ENCODE results near the gene CFAP58. TPM values are rescaled to one million over a fixed set of nuclear protein-coding genes. Genes with fewer than 3 reads are reported as not detected.

Gene CFAP58
- total and polyA plus RNA-seq, 4 donors = 0.01 to 0.09 (median 0.08) TPM; not detected in 1

GRCh38 chr10:104337521-104337984 lies 16.1 kb upstream of the CFAP58 start:
- no peaks in the 10 kb centered on the region for H3K27me3 ChIP-seq (ENCODE audit: control insufficient read depth in 4 of 4, insufficient read depth in 4 of 4, low read length in 3 of 4)
- no peak for TF ChIP-seq JUND (IDR thresholded peaks at IDR 0.05)
- peak; percentile 33 for TF ChIP-seq TAF1 (conservative IDR thresholded peaks at IDR 0.05)
- TF ChIP-seq YY1 (IDR thresholded peaks at IDR 0.05) = peak; percentile 17
- peak; percentile 25 for TF ChIP-seq NR2F2 (IDR thresholded peaks at IDR 0.05)
- H3K27ac ChIP-seq (ENCODE audit: low read depth in 1 of 2, low read length in 2 of 2) = peak overlapping the region; percentile 95 to 98
- WGBS = under 1% methylated on average over 23 of the region's 23 CpGs
- H3K9me3 ChIP-seq (ENCODE audit: control insufficient read depth in 4 of 4, low read length in 3 of 4) = no peaks in the 10 kb centered on the region
- DNase-seq (ENCODE audit: low spot score) = peak; percentile 47
- H3K4me3 ChIP-seq (ENCODE audit: low read depth in 1 of 3, low read length in 3 of 3) = peak overlapping the region; percentile 71 to 82 (median 75)
- H3K4me1 ChIP-seq (ENCODE audit: control insufficient read depth in 4 of 4, insufficient read depth in 4 of 4, low read length in 3 of 4) = peaks cover 5 to 37% (median 14%) of the 10 kb centered on the region in 4 donors
- H3K36me3 ChIP-seq (ENCODE audit: control insufficient read depth in 4 of 4, insufficient read depth in 3 of 4, low read depth in 1 of 4, low read length in 3 of 4) = no peaks in the 10 kb centered on the region
- peak overlapping the region; percentile 70 to 90 for H3K9ac ChIP-seq (ENCODE audit: low read depth in 1 of 2, low read length in 2 of 2)

DNA sequence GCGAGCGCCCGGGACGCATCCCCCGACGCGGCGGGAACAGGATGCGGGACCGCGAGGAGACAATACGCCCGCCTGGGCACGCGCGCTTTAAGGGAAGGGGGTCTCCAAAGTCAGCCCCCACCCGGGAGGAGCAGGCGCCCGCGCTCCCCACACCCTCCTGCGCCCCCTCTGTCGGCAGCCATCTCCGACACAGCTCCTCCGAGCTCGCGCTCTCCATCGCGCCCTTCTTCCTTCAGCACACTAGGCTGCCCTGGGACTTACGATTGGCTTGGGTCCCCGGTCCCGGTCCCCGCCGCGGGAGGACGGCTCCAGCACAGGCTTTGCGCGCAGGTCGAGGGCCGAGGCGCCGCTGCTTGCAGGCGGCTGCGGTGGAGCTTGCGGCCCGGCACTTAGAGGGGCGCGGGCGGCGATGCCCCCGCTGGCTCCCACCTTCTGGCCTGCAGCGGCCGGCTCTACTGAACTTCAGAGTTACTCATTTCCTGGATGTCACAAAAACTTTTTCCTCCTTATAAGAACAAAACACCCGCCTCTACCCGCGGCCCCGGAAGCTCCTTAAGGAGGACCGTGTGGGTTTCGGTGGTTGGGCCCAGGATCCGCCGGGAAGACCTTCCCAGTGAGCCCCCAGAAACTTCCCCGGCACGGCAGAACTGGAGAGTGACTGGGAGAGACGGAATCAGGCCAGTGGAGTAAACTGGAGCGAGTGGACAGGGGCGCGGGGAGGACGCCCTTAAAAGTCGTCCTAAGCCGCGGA lies 15.5 kb upstream of the CFAP58 start, which contains the start of gene ITPRIP:
Gene ITPRIP, minus strand, starts transcription at position 481 of the 751 bp plus-strand sequence. CDS start 22,414 bp downstream, outside the sequence.
- TF ChIP-seq FOXA1 (IDR thresholded peaks at IDR 0.05) (no peak), RAD21 (IDR thresholded peaks at IDR 0.05) (peak in 1 of 2 donors; percentile 10), TAF1 (conservative IDR thresholded peaks at IDR 0.05) (no peak), SP1 (IDR thresholded peaks at IDR 0.05) (peak; percentile 33), HNF4G (IDR thresholded peaks at IDR 0.05) (no peak), FOXA2 (IDR thresholded peaks at IDR 0.05) (no peak), GABPA (IDR thresholded peaks at IDR 0.05 in 1 of 2, conservative IDR thresholded peaks at IDR 0.05 in 1 of 2) (no peak), JUND (IDR thresholded peaks at IDR 0.05) (no peak), CTCF (IDR thresholded peaks at IDR 0.05; ENCODE audit: low read depth, low read length, missing input control) (no peak), HNF4A (conservative IDR thresholded peaks at IDR 0.05) (no peak)
- TF ChIP-seq, protein P1, sequence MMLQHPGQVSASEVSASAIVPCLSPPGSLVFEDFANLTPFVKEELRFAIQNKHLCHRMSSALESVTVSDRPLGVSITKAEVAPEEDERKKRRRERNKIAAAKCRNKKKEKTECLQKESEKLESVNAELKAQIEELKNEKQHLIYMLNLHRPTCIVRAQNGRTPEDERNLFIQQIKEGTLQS (IDR thresholded peaks at IDR 0.05) = no peak
- TF ChIP-seq, protein P2, sequence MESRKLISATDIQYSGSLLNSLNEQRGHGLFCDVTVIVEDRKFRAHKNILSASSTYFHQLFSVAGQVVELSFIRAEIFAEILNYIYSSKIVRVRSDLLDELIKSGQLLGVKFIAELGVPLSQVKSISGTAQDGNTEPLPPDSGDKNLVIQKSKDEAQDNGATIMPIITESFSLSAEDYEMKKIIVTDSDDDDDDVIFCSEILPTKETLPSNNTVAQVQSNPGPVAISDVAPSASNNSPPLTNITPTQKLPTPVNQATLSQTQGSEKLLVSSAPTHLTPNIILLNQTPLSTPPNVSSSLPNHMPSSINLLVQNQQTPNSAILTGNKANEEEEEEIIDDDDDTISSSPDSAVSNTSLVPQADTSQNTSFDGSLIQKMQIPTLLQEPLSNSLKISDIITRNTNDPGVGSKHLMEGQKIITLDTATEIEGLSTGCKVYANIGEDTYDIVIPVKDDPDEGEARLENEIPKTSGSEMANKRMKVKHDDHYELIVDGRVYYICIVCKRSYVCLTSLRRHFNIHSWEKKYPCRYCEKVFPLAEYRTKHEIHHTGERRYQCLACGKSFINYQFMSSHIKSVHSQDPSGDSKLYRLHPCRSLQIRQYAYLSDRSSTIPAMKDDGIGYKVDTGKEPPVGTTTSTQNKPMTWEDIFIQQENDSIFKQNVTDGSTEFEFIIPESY (IDR thresholded peaks at IDR 0.05) = no peak
- TF ChIP-seq, protein P3, sequence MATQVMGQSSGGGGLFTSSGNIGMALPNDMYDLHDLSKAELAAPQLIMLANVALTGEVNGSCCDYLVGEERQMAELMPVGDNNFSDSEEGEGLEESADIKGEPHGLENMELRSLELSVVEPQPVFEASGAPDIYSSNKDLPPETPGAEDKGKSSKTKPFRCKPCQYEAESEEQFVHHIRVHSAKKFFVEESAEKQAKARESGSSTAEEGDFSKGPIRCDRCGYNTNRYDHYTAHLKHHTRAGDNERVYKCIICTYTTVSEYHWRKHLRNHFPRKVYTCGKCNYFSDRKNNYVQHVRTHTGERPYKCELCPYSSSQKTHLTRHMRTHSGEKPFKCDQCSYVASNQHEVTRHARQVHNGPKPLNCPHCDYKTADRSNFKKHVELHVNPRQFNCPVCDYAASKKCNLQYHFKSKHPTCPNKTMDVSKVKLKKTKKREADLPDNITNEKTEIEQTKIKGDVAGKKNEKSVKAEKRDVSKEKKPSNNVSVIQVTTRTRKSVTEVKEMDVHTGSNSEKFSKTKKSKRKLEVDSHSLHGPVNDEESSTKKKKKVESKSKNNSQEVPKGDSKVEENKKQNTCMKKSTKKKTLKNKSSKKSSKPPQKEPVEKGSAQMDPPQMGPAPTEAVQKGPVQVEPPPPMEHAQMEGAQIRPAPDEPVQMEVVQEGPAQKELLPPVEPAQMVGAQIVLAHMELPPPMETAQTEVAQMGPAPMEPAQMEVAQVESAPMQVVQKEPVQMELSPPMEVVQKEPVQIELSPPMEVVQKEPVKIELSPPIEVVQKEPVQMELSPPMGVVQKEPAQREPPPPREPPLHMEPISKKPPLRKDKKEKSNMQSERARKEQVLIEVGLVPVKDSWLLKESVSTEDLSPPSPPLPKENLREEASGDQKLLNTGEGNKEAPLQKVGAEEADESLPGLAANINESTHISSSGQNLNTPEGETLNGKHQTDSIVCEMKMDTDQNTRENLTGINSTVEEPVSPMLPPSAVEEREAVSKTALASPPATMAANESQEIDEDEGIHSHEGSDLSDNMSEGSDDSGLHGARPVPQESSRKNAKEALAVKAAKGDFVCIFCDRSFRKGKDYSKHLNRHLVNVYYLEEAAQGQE (IDR thresholded peaks at IDR 0.05) = peak; percentile 27
- under 1% methylated on average over 70 of the region's 70 CpGs for WGBS
- H3K4me1 ChIP-seq (ENCODE audit: control insufficient read depth in 4 of 4, insufficient read depth in 4 of 4, low read length in 3 of 4) = peaks cover 5 to 37% (median 14%) of the 10 kb centered on the region in 4 donors
- H3K36me3 ChIP-seq (ENCODE audit: control insufficient read depth in 4 of 4, insufficient read depth in 3 of 4, low read depth in 1 of 4, low read length in 3 of 4) = no peaks in the 10 kb centered on the region
- H3K9me3 ChIP-seq (ENCODE audit: control insufficient read depth in 4 of 4, low read length in 3 of 4) = no peaks in the 10 kb centered on the region
- no peaks in the 10 kb centered on the region for H3K27me3 ChIP-seq (ENCODE audit: control insufficient read depth in 4 of 4, insufficient read depth in 4 of 4, low read length in 3 of 4)
- peak; percentile 73 for DNase-seq (ENCODE audit: low spot score)
- H3K27ac ChIP-seq (ENCODE audit: low read depth in 1 of 2, low read length in 2 of 2) = peak within 1 kb of the TSS; percentile 95 to 98
- peak within 1 kb of the TSS; percentile 85 to 90 for H3K9ac ChIP-seq (ENCODE audit: low read depth in 1 of 2, low read length in 2 of 2)
- peak within 1 kb of the TSS; percentile 71 to 82 (median 75) for H3K4me3 ChIP-seq (ENCODE audit: low read depth in 1 of 3, low read length in 3 of 3)

All from liver (tissue), 9 donors.